Astrocyte of the cerebellum (primary cell): ENCODE data around the gene SYT9.

Experiments used
- DNase-seq: peaks from one replicate; pipeline ENCODE4 v3.0.0-alpha.2; 2011; ENCODE audit warnings: low read depth
- H3K4me3 ChIP-seq: 2 replicates; pipeline ENCODE4 v1.5.1; 2011; ENCODE audit warnings: mild to moderate bottlenecking, low read depth, low read length, moderate library complexity
- in situ Hi-C: cut with HindIII; loops from 2 replicates; pipeline ENCODE4 v1.10.0; 2017; ENCODE audit warnings: low sequenced_read_pairs
- TF ChIP-seq, protein P1 (sequence below): IDR thresholded peaks from 2 replicates; pipeline ENCODE4 v1.5.1; 2012; ENCODE audit warnings: low read length, low read depth, moderate library complexity, mild to moderate bottlenecking; ENCODE audit errors: missing control alignments

The SYT9 gene

DNA sequence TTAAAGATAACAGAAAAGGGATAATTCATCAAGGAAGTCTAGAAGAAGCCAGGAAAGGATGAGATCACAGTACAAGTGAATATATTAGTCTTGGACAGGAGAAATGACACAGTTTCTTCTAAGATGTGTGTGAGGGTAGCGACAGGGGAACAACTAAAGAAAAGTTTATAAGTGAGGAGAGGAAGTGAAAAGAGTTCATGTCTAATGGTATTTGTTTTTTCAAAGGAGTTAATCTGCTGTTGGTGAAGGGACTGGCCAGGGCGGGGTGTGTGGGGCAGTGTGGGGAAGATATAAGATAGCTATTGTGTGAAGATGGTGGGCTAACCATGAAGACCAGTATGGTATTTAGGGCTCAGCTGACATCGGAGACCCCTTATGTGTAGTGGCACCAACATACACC is 254.5 kb downstream of the SYT9 start:
- no peak for DNase-seq
- TF ChIP-seq, protein P1, sequence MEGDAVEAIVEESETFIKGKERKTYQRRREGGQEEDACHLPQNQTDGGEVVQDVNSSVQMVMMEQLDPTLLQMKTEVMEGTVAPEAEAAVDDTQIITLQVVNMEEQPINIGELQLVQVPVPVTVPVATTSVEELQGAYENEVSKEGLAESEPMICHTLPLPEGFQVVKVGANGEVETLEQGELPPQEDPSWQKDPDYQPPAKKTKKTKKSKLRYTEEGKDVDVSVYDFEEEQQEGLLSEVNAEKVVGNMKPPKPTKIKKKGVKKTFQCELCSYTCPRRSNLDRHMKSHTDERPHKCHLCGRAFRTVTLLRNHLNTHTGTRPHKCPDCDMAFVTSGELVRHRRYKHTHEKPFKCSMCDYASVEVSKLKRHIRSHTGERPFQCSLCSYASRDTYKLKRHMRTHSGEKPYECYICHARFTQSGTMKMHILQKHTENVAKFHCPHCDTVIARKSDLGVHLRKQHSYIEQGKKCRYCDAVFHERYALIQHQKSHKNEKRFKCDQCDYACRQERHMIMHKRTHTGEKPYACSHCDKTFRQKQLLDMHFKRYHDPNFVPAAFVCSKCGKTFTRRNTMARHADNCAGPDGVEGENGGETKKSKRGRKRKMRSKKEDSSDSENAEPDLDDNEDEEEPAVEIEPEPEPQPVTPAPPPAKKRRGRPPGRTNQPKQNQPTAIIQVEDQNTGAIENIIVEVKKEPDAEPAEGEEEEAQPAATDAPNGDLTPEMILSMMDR: no peak
- H3K4me3 ChIP-seq: no peak overlapping the region
- in situ Hi-C loops: no loop called here

DNA sequence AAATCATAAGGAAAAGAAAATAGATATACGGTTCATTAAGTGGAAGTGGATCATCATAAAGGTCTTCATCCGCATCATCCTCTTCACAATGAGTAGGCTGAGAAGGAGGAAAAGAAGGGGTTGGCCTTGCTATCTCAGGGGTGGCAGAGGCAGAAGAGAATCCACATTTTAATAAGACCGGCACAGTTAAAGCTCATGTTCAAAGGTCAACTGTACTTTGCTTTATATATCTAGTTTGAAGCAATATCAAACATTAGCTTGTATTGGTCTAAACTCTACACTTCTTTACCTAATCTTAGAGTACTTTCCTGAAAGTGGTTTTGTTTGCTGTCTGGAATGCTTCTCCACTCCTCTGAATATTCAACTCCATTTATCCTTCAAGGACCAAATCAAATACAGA is 256.4 kb downstream of the SYT9 start:
- TF ChIP-seq, protein P1: no peak
- H3K4me3 ChIP-seq: no peak overlapping the region
- no peak for DNase-seq
- in situ Hi-C loops: no loop called here

DNA sequence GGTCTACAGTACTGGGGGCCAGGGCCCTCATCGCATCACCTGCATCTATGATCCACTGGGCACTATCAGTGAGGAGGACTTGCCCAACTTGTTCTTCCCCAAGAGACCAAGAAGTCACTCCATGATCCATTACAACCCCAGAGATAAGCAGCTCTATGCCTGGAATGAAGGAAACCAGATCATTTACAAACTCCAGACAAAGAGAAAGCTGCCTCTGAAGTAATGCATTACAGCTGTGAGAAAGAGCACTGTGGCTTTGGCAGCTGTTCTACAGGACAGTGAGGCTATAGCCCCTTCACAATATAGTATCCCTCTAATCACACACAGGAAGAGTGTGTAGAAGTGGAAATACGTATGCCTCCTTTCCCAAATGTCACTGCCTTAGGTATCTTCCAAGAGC is 258.3 kb downstream of the SYT9 start:
- in situ Hi-C loops: no loop called here
- TF ChIP-seq, protein P1: no peak
- DNase-seq: no peak
- no peak overlapping the region for H3K4me3 ChIP-seq

DNA sequence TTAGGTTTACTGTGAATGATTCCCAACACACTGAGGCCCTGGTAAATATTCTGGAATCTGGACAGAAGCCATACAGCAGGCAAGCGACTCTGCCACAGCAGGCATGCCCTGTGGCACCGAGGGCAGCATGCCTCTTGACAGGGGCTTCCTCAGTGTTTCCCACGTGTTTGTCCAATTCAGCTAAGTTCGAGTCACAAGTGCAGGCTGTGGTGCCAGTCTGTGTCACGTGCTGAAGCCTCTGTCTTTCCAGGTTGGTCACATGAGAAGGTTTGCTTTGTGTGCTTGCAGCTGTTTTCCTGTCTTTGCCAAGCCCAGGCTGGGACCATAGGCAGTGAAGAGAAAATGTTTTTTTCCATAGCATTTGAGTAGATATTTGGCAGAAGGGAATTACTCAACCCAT is 259.7 kb downstream of the SYT9 start:
- in situ Hi-C loops: no loop called here
- DNase-seq: no peak
- TF ChIP-seq, protein P1: no peak
- H3K4me3 ChIP-seq: no peak overlapping the region

DNA sequence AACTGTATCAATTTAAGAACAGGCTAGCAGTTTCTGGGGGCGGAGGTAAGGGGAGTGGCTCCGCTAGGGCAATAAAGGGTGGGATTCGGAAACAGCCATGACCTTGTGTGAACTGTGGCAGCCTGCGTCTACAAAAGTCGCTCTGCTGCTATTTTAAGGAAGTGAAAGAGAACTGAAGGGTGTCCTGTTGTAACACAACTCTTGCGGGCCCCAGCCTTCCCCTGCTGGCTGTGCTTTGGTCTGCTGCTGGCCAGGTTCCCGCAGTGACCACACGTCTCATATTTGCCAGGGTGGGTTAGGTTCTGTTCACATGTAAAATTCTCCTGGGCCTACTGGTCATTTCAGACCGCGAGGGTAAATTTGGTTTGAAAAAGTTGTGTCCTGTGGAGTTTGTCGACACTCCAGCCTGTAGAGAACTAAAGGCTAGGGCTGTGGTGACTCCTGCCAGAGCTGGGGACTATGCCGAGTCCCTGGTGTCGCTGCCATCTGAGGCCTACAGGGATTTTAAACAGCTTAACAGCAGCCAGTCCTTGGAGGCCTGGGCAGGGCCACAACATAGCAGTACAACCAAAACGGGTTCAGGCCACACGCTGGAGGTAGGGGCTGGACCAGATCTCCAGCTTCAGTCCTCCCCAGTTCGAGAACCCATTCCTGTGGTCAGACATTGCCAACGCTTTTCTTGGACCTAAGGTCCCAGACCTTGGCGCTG is 261.0 kb downstream of the SYT9 start:
- peak overlapping the region; percentile 61 for H3K4me3 ChIP-seq
- in situ Hi-C loops: no loop called here
- TF ChIP-seq, protein P1: no peak
- peak; percentile 9 for DNase-seq

DNA sequence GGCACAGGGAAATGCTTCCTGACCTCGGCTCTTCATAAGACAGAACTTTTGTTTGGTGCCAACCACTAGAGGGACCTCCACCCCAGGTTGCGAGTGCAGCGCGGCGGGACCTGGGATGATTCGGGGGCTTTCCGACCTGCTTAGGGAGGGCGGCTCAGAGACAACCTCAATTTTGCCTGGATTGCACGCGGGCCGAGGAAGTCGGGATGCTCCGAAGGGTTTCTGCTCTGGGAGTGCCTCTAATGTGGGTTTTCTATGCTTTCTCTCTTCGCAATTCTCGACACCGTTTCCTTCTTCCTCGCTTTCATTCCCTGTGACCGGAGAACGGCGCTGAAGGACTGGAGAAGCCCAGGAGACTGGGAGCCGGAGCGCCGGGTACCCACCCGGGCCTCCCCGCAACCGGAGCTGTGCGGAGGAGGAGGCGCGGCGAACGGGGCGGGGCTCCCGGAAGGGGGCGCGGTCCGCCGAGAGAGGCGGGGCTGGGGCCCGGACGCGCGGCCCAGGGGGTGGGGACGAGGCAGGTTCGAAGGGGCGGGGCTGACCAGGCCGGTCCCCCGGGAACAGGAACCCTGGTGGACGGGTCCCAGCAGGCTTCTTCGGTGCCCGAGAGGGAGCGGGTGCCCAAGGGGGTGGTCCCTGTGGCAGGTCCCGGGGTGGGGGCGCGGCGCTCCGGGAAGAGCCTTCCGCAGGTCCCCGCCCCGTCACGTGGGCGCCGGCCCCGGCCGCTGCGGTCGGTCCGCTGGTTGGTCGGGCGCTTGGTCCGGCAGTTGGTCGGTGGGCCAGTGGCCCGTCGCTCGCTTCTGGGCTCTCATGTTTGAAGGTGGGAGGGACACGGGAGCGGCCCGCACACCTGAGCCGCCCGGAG is 261.8 kb downstream of the SYT9 start, which contains the start of gene PPFIBP2:
PPFIBP2 (plus strand) TSS at position 766 of the 865 bp plus-strand sequence. CDS start 35,477 bp downstream, outside the sequence.
- peak within 1 kb of the TSS; percentile 61 for H3K4me3 ChIP-seq
- in situ Hi-C loops: no loop called here
- DNase-seq: peak; percentile 13
- TF ChIP-seq, protein P1: peak; percentile 69
